WTC11 (cell line): Measurements from ENCODE around the gene C4orf50. TPM values are rescaled to one million over a fixed set of nuclear protein-coding genes. Genes with fewer than 3 reads are reported as not detected.

Experiments
- ATAC-seq: fragments of 200-7000 bp; cut with Tn5 transposase; 2 replicates; pipeline ENCODE4 v1.10.0; 2021; ENCODE audit warnings: mild to moderate bottlenecking, moderate library complexity
- CTCF ChIA-PET: fragments of 300-600 bp; sonication (Branson Sonifier 250); formaldehyde crosslinking; loops from one replicate; lab custom pipeline; 2021; ENCODE audit warnings: antibody characterized with exemption; lab: Charles Lee
- POLR2A ChIA-PET: fragments of 350-600 bp; sonication (Branson Sonifier 250); formaldehyde crosslinking; loops from one replicate; lab custom pipeline; 2021; ENCODE audit warnings: antibody characterized with exemption; lab: Charles Lee
- DNase-seq: peaks from one replicate; pipeline ENCODE4 v3.0.0; 2021; ENCODE audit warnings: low spot score
- H3K27ac Mint-ChIP-seq: 2 replicates; pipeline ENCODE4 v1.8.0; 2021; ENCODE audit warnings: mixed read lengths
- H3K27me3 Mint-ChIP-seq: 2 replicates; pipeline ENCODE4 v1.8.0; 2021; ENCODE audit warnings: low read depth, mild to moderate bottlenecking, moderate library complexity, mixed read lengths
- H3K36me3 Mint-ChIP-seq: 2 replicates; pipeline ENCODE4 v1.8.0; 2021; ENCODE audit warnings: mixed read lengths
- H3K4me1 Mint-ChIP-seq: 2 replicates; pipeline ENCODE4 v1.8.0; 2022; ENCODE audit warnings: mixed read lengths
- H3K4me3 Mint-ChIP-seq: 2 replicates; pipeline ENCODE4 v1.8.0; 2021; ENCODE audit warnings: mild to moderate bottlenecking, moderate library complexity, mixed read lengths
- H3K9me3 Mint-ChIP-seq: 2 replicates; pipeline ENCODE4 v1.8.0; 2021; ENCODE audit warnings: mixed read lengths
- CREM ChIP-seq: sonication (generic); formaldehyde crosslinking; IDR thresholded peaks from 2 replicates; pipeline ENCODE4 v1.8.1; 2022; ENCODE audit warnings: mild to moderate bottlenecking, missing genetic modification reagents, moderate library complexity
- MXD4 ChIP-seq: fragments of 250-450 bp; sonication (Bioruptor Pico); IDR thresholded peaks from 2 replicates; pipeline ENCODE4 v1.8.0; 2021; ENCODE audit warnings: mild to moderate bottlenecking, moderate library complexity, borderline replicate concordance
- MYBL2 ChIP-seq: sonication (generic); formaldehyde crosslinking; IDR thresholded peaks from 2 replicates; pipeline ENCODE4 v1.8.1; 2023; ENCODE audit warnings: mild to moderate bottlenecking, moderate library complexity, missing genetic modification reagents
- SMAD3 ChIP-seq: sonication (generic); formaldehyde crosslinking; IDR thresholded peaks from 2 replicates; pipeline ENCODE4 v1.8.0; 2022; ENCODE audit warnings: missing genetic modification reagents, mild to moderate bottlenecking, borderline replicate concordance
- SMAD4 ChIP-seq: sonication (generic); formaldehyde crosslinking; IDR thresholded peaks from 2 replicates; pipeline ENCODE4 v1.8.0; 2022; ENCODE audit warnings: mild to moderate bottlenecking, missing genetic modification reagents
- TCF7 ChIP-seq: sonication (generic); formaldehyde crosslinking; IDR thresholded peaks from 2 replicates; pipeline ENCODE4 v1.8.0; 2022; ENCODE audit warnings: mild to moderate bottlenecking, low read depth, missing genetic modification reagents, moderate library complexity
- USF2 ChIP-seq: sonication (generic); formaldehyde crosslinking; IDR thresholded peaks from 2 replicates; pipeline ENCODE4 v1.8.1; 2023; ENCODE audit warnings: mild to moderate bottlenecking, missing genetic modification reagents, moderate library complexity
- ZNF512 ChIP-seq: sonication (generic); formaldehyde crosslinking; IDR thresholded peaks from 2 replicates; pipeline ENCODE4 v1.8.1; 2022; ENCODE audit warnings: missing genetic modification reagents, borderline replicate concordance
- ZNF532 ChIP-seq: fragments of 250-450 bp; sonication (Bioruptor Pico); IDR thresholded peaks from 2 replicates; pipeline ENCODE4 v1.9.0; 2021; ENCODE audit warnings: mild to moderate bottlenecking, borderline replicate concordance
- total RNA-seq: library from RNA; stranded (reverse); gene quantifications from 3 replicates; pipeline ENCODE4 v1.2.3, GENCODE V29; 2021
- TF ChIP-seq, protein P1 (sequence below): fragments of 250-450 bp; sonication (Bioruptor Pico); IDR thresholded peaks from 2 replicates; pipeline ENCODE4 v1.9.0; 2021; ENCODE audit warnings: moderate library complexity, mild to moderate bottlenecking, inconsistent platforms, borderline replicate concordance
- TF ChIP-seq, protein P2 (sequence below): sonication (generic); formaldehyde crosslinking; IDR thresholded peaks from 2 replicates; pipeline ENCODE4 v1.8.1; 2023; ENCODE audit warnings: mild to moderate bottlenecking, missing genetic modification reagents, borderline replicate concordance
- TF ChIP-seq, protein P3 (sequence below): fragments of 250-450 bp; sonication (Bioruptor Pico); IDR thresholded peaks from 2 replicates; pipeline ENCODE4 v1.9.0; 2021; ENCODE audit warnings: mild to moderate bottlenecking

C4orf50 gene
- total RNA-seq, 1 experiment from 2014 or later, result 0.17 TPM

GRCh38 chr4:6024313-6024960 is 6.2 kb upstream of the C4orf50 start (continued):
- TF ChIP-seq SMAD3, result no peak

DNA sequence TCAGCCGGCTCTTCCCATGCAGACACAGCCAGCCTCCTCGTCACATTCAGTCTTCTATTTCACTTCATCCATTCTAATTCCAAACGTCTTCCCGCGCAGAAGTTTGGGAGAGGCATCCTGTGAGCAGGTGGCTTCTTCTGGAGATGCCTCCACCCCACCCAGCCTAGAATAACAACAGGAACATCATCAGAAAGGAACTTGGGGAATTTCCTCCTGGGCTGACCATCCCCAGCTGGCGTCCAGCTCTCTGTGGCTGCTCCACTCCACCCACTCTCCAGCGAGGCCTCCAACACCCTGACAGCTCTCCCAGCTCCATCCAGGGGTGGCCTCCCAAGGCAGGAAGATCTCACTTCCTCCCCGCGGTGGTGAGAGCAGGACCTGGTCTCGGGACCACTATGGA is 5.5 kb upstream of the C4orf50 start:
- Mint-ChIP-seq H3K27me3 (no peaks in the 10 kb centered on the region; the same call in 1 of the 2 replicates), H3K27ac (no peak overlapping the region), H3K4me3 (no peak overlapping the region), H3K4me1 (peaks cover 16% of the 10 kb centered on the region), H3K36me3 (no peaks in the 10 kb centered on the region), H3K9me3 (no peaks in the 10 kb centered on the region)
- POLR2A ChIA-PET, result no interaction called here
- no peak for ATAC-seq
- CTCF ChIA-PET, result interaction anchor here (1.1 to 1.8 kb wide), 2 partner anchors 25 to 64 kb away, joined by 3 to 4 read pairs; no protein-coding TSS in a partner anchor
- no peak for DNase-seq
- TF ChIP-seq CREM (CRISPR knock-in tag) (no peak), MXD4 (CRISPR knock-in tag) (no peak), SMAD4 (no peak), USF2 (CRISPR knock-in tag) (no peak)
- TF ChIP-seq, protein P1, sequence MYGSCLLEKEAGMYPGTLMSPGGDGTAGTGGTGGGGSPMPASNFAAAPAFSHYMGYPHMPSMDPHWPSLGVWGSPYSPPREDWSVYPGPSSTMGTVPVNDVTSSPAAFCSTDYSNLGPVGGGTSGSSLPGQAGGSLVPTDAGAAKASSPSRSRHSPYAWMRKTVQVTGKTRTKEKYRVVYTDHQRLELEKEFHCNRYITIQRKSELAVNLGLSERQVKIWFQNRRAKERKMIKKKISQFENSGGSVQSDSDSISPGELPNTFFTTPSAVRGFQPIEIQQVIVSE (CRISPR knock-in tag), result no peak
- TF ChIP-seq, all 79 proteins: peak for 0

DNA sequence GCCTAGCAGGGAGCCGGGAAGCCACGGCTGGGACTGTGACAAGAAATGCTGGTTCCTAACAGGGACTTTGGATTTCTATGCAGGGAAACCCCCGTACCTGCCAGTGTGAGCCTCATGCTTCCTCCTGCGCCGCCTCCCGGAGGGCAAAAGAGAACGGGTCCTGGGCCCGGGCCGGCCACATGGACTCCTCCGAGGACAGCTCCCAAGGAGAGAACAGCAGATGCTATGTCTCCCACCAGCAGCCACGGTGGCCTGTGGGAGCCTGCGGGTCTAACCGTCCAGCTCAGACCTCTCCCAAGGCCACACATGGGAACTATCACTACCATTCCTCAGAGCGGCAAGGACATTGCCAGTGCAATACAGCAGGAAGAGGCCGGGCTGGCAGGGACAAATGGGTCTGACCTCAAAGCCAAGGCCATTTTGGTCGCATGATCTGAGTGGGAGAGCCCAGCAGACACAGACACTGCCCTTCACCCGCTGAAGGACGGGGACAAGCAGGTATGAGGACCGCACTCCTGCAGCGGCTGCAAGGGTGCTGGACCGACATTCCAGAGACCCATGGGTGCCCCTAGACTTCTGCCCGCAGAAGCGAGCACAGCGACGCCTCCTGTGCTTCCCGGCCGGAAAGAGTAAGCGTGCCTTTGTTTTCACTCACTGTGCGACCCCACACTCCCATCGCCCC is 4.5 kb upstream of the C4orf50 start:
- Mint-ChIP-seq H3K4me1 (peaks cover 14% of the 10 kb centered on the region), H3K4me3 (no peak overlapping the region), H3K27me3 (no peaks in the 10 kb centered on the region; the same call in 1 of the 2 replicates), H3K27ac (no peak overlapping the region), H3K36me3 (no peaks in the 10 kb centered on the region), H3K9me3 (no peaks in the 10 kb centered on the region)
- TF ChIP-seq MYBL2 (CRISPR knock-in tag) (no peak), ZNF512 (no peak), TCF7 (CRISPR knock-in tag) (no peak), ZNF532 (no peak)
- TF ChIP-seq, protein P2, sequence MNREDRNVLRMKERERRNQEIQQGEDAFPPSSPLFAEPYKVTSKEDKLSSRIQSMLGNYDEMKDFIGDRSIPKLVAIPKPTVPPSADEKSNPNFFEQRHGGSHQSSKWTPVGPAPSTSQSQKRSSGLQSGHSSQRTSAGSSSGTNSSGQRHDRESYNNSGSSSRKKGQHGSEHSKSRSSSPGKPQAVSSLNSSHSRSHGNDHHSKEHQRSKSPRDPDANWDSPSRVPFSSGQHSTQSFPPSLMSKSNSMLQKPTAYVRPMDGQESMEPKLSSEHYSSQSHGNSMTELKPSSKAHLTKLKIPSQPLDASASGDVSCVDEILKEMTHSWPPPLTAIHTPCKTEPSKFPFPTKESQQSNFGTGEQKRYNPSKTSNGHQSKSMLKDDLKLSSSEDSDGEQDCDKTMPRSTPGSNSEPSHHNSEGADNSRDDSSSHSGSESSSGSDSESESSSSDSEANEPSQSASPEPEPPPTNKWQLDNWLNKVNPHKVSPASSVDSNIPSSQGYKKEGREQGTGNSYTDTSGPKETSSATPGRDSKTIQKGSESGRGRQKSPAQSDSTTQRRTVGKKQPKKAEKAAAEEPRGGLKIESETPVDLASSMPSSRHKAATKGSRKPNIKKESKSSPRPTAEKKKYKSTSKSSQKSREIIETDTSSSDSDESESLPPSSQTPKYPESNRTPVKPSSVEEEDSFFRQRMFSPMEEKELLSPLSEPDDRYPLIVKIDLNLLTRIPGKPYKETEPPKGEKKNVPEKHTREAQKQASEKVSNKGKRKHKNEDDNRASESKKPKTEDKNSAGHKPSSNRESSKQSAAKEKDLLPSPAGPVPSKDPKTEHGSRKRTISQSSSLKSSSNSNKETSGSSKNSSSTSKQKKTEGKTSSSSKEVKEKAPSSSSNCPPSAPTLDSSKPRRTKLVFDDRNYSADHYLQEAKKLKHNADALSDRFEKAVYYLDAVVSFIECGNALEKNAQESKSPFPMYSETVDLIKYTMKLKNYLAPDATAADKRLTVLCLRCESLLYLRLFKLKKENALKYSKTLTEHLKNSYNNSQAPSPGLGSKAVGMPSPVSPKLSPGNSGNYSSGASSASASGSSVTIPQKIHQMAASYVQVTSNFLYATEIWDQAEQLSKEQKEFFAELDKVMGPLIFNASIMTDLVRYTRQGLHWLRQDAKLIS (CRISPR knock-in tag), result no peak
- TF ChIP-seq, protein P3, sequence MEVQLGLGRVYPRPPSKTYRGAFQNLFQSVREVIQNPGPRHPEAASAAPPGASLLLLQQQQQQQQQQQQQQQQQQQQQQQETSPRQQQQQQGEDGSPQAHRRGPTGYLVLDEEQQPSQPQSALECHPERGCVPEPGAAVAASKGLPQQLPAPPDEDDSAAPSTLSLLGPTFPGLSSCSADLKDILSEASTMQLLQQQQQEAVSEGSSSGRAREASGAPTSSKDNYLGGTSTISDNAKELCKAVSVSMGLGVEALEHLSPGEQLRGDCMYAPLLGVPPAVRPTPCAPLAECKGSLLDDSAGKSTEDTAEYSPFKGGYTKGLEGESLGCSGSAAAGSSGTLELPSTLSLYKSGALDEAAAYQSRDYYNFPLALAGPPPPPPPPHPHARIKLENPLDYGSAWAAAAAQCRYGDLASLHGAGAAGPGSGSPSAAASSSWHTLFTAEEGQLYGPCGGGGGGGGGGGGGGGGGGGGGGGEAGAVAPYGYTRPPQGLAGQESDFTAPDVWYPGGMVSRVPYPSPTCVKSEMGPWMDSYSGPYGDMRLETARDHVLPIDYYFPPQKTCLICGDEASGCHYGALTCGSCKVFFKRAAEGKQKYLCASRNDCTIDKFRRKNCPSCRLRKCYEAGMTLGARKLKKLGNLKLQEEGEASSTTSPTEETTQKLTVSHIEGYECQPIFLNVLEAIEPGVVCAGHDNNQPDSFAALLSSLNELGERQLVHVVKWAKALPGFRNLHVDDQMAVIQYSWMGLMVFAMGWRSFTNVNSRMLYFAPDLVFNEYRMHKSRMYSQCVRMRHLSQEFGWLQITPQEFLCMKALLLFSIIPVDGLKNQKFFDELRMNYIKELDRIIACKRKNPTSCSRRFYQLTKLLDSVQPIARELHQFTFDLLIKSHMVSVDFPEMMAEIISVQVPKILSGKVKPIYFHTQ (CRISPR knock-in tag), result no peak
- TF ChIP-seq, all 79 proteins: peak for 0
- ChIA-PET CTCF (interaction anchor here (1.6 to 3.6 kb wide), 3 partner anchors 15 to 210 kb away, joined by 3 to 15 read pairs (median 3); no protein-coding TSS in a partner anchor), POLR2A (no interaction called here)
- DNase-seq (no peak), ATAC-seq (no peak)
